HG02678 (cell line): ENCODE data around the gene UGT1A4.
"Not testable (repeated sequence)": the region's sequence is repeated elsewhere in the genome, so short reads cannot be mapped to it uniquely, and the experiment has no call there.

ENCODE experiments used
- ATAC-seq: cut with Tn5 transposase; IDR thresholded peaks from one replicate; pipeline ENCODE4 v1.9.1; 2021; ENCODE audit warnings: mild to moderate bottlenecking, moderate library complexity; ENCODE audit not compliant: unreplicated experiment

UGT1A4 gene

GRCh38 chr2:233699424-233700027 lies 19.0 kb upstream of the UGT1A4 start:
- no peak for ATAC-seq

GRCh38 chr2:233700028-233700635 lies 18.4 kb upstream of the UGT1A4 start:
- no peak for ATAC-seq

DNA sequence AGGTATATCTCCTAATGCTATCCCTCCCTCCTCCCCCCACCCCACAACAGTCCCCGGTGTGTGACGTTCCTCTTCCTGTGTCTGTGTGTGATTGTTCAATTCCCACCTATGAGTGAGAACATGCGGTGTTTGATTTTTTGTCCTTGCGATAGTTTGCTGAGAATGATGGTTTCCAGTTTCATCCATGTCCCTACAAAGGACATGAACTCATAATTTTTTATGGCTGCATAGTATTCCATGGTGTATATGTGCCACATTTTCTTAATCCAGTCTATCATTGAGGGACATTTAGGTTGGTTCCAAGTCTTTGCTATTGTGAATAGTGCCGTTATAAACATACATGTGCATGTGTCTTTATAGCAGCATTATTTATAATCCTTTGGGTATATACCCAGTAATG lies 17.7 kb upstream of the UGT1A4 start:
- not testable (repeated sequence) for ATAC-seq

DNA sequence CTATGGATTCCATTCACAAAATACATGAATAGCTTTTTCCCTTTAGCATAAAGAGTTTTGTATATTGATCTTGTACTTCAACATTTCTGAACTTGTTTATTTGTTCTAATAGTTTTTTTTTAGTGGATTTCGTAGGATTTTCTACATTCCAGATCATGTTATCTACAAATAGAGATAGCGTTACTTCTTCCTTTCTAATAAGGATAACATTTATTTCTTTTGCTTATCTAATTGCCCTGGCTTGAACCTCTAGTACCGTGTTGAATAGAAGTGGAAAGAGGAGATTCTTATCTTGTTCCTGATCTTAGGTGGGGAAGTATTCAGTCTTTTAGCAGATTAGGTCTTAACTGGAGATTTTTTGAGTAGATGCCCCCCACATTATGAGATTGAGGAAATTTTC lies 16.3 kb upstream of the UGT1A4 start:
- no peak for ATAC-seq

DNA sequence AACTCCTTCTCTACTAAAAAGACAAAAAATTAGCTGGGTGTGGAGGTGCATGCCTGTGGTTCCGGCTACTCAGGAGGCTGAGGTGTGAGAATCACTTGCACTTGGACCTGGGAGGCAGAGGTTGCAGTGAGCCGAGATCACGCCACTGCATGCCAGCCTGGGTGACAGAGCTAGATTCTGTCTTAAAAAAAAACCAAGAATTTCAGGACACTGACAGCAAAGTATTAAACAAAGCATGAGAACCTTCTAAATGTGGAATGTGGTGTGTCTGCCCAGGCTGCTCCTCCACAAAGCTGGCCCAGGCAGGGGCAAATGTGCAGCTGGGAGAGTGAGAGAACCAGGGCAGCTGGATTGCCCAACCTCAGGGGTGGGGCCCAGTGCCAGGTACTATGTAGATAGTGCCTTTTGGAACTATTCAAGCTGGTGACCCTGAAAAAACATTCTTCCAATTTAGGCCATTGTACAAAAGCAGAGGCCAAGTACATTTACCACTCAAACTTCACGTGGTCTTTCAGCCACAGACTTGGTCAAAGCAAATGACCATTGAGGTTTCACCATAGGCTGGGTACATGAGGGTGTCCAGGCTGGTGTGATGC lies 12.5 kb upstream of the UGT1A4 start:
- ATAC-seq = no peak

DNA sequence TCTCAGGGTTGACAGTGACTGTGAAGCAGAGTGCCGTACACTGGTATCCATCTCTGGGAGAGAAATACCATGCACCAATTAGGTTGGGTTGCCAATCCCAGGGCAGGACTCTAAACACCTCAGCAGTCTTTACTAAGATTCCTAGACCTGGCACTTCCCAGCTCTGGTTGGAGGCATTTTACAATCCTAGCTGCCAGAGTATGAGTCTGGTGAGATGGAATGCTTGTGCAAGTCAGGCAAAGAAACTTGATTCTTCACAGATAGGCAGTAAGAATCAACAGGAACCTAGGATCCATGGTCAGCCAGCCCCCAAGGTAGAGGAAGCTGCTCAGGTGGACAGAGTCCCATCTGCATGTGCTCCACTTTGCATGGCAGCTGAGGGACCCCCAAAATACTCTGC lies 11.8 kb upstream of the UGT1A4 start:
- ATAC-seq = no peak

DNA sequence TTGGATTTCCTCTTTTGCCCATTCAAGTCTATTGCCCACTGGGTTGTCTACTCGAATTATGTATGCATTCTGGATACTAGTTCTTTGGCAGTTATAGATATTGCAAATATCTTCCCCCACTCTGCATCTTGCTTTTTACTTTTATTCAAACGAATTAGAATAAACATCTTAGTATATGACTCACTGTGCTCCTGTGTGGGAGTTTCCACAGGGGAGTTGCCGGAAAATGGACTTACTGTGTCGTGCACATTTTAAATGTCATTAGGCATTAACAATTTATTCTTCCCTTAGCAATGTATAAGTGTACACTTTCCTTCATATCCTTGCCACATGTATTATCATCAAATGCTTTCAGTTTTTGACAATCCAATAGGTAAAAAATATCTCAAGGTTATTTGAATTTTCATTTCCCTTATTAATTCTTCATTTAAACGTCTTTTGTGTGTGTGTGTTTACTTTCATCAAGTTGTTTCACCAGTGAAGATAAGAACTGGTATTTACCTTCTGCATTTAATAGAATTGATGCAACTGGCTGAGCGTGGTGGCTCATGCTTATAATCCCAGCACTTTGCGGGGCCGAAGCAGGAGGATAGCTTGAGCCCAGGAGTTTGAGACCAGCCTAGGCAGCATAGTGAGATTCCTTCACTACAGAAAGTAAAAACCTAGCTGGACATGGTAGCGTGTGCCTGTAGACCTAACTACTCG lies 10.4 kb upstream of the UGT1A4 start:
- ATAC-seq = no peak

- no peak for ATAC-seq
These were observed 9.6 kb upstream of the UGT1A4 start for GRCh38 chr2:233708942-233709341.

DNA sequence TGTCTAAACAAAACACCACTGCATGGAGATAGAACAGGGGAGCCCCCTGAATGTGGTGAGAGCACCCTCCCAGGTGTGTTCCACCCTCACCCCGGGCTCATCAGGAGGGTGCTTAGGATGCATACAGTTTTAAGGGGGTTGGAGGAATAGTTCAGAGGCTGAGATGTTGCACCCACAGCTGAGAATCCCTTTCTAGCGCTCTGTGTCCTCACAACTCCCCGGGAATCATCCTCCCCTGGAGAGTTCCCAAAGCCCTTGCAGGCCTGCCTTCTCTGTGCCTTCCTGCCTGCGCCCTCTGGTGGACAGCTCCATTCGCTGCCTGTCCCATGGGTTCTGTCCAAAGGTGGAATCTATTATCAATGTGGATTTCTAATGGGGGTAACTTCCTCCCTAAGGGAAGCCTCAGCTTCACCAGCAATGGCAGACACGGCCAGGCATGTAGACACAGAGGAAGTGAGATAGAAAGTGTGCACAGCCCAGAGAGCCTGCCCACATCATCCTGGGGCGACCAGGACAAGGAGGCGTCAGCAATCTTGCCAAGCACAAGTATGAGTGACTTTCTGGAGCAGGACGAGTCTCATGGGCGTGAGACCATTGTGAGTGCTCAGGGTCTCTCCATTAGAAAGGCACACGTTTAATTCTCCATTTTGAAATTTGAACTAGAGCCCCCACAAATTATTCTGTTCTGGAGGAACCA lies 7.1 kb upstream of the UGT1A4 start:
- peak; percentile 62 for ATAC-seq

GRCh38 chr2:233712611-233713261 lies 5.8 kb upstream of the UGT1A4 start, which contains the start of gene UGT1A5:
Gene UGT1A5, plus strand, starts transcription at chr2:233712907. Its CDS starts 85 bp downstream, at chr2:233712992.
- ATAC-seq = no peak

DNA sequence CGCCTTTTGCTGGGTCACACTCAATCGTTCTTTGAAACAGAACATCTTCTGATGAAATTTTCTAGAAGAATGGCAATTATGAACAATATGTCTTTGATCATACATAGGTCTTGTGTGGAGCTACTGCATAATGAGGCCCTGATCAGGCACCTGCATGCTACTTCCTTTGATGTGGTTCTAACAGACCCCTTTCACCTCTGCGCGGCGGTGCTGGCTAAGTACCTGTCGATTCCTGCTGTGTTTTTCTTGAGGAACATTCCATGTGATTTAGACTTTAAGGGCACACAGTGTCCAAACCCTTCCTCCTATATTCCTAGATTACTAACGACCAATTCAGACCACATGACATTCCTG lies 5.3 kb upstream of the UGT1A4 start:
- ATAC-seq = no peak

GRCh38 chr2:233714121-233714520 lies 4.4 kb upstream of the UGT1A4 start:
- no peak for ATAC-seq

DNA sequence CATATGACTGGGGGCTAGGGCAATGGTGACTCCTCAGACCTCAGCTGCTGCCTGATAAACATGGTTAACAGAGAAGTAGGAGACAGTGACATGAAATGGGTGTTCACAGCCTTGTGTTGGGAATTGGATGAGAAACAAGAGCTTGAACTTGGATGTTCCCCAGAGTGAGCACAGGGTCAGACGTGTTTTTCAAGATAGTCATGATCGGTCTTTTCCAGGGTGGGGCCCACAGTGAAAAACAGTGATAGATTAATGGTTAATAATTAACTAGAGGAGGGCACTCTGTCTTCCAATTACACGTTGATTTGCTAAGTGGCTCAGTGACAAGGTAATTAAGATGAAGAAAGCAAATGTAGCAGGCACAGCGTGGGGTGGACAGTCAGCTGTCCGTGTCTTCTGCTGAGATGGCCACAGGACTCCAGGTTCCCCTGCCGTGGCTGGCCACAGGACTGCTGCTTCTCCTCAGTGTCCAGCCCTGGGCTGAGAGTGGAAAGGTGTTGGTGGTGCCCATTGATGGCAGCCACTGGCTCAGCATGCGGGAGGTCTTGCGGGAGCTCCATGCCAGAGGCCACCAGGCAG lies 10.3 kb downstream of the UGT1A4 start, which contains the start of gene UGT1A3:
Gene UGT1A3 (plus strand): TSS at position 320 of the 579 bp plus-strand sequence. CDS start 85 bp downstream, at position 405.
- ATAC-seq = no peak

DNA sequence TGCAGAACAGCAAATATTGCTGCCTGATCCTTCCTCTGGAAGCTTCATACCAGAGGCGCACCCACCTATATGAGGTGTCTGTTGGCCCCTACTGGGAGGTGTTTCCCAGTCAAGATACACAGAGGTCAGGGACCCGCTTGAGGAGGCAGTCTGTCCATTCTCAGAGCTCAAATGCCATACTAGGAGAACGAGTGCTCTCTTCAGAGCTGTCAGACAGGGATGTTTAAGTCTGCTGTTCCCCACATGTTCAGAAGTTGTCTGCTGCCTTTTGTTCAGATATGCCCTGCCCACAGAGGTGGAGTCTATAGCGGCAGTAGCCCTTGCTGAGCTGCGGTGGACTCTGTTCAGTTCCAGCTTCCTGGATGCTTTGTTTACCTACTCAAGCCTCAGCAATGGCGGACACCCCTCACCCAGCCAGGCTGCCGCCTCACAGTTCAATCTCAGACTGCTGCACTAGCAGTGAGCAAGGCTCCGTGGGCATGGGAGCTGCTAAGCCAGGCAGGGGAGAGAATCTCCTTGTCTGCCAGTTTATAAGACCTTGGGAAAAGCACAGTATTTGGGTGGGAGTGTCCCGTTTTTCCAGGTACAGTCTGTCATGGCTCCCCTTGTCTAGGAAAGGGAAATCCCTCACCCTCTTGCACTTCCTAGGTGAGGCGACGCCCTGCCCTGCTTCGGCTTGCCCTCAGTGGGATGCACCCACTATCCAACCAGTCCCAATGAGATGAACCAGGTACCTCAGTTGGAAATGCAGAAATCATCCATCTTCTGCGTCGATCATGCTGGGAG lies 18.5 kb downstream of the UGT1A4 start:
- ATAC-seq = not testable (repeated sequence)

DNA sequence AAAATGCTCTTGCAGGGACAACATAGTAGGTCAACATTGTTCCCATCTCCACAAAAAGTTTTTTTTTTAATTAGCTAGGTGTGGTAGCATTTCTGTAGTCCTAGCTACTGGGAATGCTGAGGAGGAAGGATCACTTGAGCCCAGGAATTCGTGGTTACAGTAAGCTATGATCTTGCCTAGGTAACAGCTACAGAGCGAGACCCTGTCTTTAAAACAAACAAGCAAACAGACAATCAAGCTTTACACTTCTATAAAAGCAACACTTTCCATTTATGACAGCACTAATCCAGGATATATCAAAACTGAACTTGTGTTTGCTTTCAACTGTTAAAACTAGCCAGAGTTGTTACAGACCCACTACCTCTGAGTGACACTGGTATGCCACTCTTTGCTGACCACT lies 22.3 kb downstream of the UGT1A4 start:
- no peak for ATAC-seq

DNA sequence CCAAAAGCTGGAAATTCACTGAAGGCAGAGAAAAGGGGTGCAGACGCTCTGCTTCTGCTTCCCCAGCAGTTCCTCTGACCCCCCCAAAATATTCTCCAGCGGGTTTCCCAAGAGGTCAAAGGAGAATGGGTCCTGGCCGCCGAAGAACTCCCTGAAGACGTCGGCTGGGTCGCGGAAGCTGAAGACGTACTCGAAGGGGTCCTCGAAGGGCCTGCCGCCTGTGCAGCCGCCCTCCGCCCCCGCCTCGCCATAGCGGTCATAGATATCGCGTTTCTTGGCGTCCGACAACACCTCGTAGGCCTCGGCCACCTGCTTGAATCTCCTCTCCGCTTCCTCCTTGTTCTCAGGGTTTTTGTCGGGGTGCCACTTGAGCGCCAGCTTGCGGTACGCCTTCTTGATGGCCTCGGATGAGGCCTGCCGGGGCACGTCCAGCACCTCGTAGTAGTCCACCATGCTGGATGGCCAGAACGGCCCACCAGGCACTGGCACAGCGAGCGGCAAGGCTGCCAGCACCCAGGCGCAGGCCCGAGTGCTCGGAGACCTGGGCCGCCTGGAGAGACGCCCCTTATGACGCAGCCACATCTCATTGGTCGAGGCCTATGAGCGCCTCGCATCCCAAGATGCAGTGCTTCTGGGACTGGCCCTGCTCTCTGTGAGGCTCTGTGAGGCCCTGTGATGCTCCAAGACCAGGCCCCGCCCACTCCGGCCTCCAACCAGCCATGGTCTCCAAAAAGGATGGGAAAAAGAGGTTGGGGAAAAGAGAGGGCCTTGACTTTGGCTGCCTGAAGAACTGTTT lies 25.1 kb downstream of the UGT1A4 start:
- ATAC-seq = no peak

DNA sequence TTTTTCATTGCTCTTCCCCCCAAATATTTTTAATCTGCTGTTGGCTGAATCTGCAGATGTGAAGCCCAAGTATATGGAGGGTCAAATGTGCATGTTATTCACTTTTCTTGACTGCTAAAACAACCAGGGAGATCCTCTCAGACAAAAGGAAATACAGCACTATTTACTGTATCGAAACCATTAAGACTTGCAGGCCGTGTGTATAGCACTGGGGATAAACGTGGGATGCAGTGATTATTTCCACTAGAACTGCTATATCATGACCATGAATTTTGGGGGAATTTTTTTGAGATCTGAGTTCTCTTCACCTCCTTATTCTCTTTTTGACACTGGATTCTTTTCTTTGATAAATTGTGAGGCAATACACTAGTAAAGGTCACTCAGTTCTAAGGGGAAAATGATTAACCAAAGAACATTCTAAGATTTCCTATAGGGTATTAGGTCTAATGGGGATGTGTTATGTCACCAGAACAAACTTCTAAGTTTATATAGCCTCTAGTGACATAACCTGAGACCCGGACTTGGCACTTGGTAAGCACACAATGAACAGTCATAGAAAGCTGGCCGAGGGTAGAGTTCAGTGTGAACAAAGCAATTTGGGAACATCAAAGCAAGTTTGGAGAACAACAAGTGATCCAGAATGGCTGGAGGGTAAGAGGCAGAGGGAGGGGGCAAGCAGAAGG lies 26.7 kb downstream of the UGT1A4 start:
- ATAC-seq = no peak

DNA sequence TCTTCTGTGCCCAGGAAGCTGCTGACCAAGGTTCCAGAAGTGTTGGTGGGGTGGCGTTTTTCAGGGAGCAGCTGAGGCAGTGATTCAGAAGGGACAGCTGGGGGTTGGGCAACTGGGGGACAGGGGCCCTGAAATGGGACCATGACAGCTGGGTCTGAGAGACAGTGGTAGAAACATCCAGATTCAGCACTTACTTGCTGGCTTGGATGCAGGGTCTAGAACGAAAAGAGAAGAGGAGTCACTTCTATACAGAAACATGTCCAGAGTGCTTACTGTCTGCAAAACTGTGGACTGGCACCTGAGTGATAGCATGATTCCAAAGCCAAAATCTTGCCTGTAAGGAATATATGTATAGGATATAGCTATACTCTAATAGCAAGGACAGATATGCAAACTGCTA lies 27.3 kb downstream of the UGT1A4 start:
- not testable (repeated sequence) for ATAC-seq
